ENCODE data around the gene ZCCHC7. TPM values are rescaled to one million over a fixed set of nuclear protein-coding genes. Genes with fewer than 3 reads are reported as not detected.
"Not testable (repeated sequence)": the region's sequence is repeated elsewhere in the genome, so short reads cannot be mapped to it uniquely, and the experiment has no call there.

The ZCCHC7 gene
- total and polyA plus RNA-seq, 5 experiments from 2014 or later, result 27.2 to 56.0 (median 40.2) TPM

DNA sequence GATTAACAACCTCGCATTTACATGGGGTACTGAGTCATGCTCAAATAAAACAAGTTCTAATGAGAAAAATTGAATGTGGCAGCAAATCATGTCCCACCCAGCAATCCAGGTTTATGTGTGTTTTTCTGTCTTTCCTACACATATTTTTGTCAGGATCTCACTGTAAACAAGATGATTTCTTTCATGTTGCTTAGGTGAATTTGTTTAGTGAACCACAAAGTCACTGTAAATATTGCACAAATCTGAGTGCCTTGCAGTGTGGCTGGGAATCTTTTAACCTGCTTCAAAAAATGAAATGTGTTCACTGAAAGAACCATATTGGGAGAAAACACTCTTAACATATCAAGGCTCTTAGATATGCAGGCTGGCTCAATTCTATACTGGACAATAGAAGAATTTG, 23.1 kb upstream of the ZCCHC7 start:
- Mint-ChIP-seq H3K4me1 (peaks cover 0 to 16% (median 4%) of the 10 kb centered on the region in 4 donors), H3K36me3 (no peaks in the 10 kb centered on the region), H3K9me3 (no peaks in the 10 kb centered on the region), H3K27me3 (peaks cover 0 to under 1% (median 0%) of the 10 kb centered on the region in 5 donors), H3K27ac (no peak overlapping the region), H3K4me3 (no peak overlapping the region)
- POLR2A ChIA-PET, result interaction anchor here (0.6 kb wide), 1 partner anchor 8 kb away, joined by 3 read pairs; no protein-coding TSS in a partner anchor
- DNase-seq (no peak), ATAC-seq (no peak)

DNA sequence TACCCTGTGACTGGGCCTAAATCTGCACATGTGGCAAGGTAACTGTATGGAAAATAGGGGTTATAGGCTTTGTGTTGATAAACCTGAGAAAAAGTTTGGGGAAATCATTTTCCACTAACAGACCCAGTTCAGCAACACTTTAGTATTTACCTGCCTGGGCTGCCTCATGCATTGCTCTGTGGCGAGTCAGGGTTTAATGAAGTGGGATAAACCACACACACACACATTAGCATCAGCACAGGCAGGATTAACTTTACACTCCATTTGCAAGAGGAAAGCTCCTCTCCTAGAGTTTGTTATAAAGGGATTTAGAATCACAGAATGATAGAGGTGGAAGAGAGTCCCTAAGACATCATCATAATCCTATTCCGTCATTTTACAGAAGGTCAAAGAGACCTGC, 20.0 kb upstream of the ZCCHC7 start:
- Mint-ChIP-seq H3K27me3 (peaks cover 2 to 21% (median 4%) of the 10 kb centered on the region in 5 donors), H3K9me3 (no peaks in the 10 kb centered on the region), H3K4me1 (peaks cover 0 to 16% (median 3%) of the 10 kb centered on the region in 4 donors), H3K36me3 (no peaks in the 10 kb centered on the region), H3K4me3 (no peak overlapping the region), H3K27ac (peak overlapping the region in 1 of 10 donors; percentile 12)
- no peak for ATAC-seq
- no peak for DNase-seq
- POLR2A ChIA-PET, result no interaction called here

DNA sequence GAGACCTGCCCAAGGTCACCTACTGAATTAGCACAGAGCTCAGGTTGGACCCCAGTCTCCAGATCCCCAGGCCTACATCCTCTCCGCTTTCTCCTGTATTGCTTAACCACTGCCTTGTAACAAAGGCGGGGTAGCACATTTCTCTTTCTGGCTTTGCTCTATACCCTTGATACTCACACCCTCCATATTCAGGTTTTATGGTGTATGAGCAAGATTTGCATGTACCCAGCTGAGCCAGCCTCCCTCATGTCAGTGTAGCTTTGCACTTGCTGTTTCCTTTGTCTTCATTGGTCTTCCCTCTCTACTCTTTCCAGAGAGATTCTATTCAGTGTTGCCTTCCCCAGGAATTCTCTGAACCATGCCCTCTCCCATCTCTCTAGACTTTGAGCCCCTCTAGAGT, 19.6 kb upstream of the ZCCHC7 start:
- ATAC-seq, result no peak
- POLR2A ChIA-PET, result no interaction called here
- peaks cover 0 to 16% (median 3%) of the 10 kb centered on the region in 4 donors for H3K4me1 Mint-ChIP-seq
- no peak overlapping the region for H3K4me3 Mint-ChIP-seq
- H3K27ac Mint-ChIP-seq, result peak overlapping the region in 2 of 10 donors; percentile 2 to 12
- DNase-seq, result no peak
- H3K9me3 Mint-ChIP-seq, result no peaks in the 10 kb centered on the region
- no peaks in the 10 kb centered on the region for H3K36me3 Mint-ChIP-seq
- peaks cover 2 to 21% (median 4%) of the 10 kb centered on the region in 5 donors for H3K27me3 Mint-ChIP-seq

DNA sequence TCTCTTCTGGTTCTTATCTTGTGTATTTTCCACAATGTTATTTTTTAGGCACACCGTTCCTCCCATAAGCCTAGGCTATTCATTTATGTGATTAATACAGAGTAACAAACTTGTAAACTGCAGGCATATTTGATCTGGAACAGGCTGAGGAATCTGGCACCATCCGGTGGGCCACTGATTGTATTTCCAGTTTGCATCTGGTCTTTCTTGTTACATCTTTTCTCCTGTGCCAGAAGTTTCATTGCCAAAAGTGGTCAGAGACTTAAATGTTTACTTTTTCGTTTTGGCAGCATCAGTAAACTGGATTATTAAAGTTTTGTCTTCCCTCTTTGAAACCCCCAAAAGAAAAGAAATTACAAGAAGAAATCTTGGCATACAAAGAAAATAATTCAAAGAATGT, 17.9 kb upstream of the ZCCHC7 start:
- no peak for DNase-seq
- Mint-ChIP-seq H3K27me3 (peaks cover 2 to 21% (median 4%) of the 10 kb centered on the region in 5 donors), H3K27ac (peak overlapping the region in 1 of 10 donors; percentile 63), H3K4me3 (no peak overlapping the region), H3K4me1 (peaks cover 9 to 26% (median 12%) of the 10 kb centered on the region in 4 donors), H3K9me3 (peaks cover 0 to 1% (median 0%) of the 10 kb centered on the region in 9 donors), H3K36me3 (peaks cover 0 to 2% (median 0%) of the 10 kb centered on the region in 3 donors)
- no peak for ATAC-seq
- POLR2A ChIA-PET, result no interaction called here

DNA sequence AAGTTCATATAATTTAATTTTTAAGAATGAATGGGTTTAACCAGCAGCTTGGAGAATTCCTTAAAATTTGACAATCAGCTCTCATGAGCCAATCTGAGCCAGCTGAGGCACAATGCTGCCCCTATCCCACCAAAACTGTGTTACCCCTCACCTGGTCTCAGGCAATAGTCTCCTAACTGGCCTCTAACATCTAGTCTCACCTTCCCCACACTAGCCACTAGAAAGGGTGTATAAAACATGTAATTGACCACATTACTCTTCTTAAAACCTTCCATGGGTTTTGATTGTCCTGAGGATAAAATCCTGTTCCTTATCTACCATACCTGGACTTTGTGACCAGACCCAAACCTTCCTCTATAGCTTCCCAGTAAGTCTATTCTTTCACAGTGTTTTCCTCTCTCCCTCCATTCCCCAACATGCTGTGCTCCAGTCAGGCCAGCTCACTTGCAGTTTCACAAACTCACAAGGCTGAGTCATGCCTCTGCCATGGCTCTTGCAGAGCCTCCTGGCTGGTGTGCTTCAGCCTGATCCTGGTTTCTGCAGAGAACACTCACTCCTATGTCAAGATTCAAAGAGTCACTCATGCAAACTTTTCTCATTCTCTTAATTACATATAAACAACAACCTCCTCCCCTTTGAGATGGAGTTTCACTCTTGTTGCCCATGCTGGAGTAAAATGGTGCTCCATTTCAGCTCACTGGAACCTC, 16.0 kb upstream of the ZCCHC7 start:
- Mint-ChIP-seq H3K9me3 (peaks cover 0 to 6% (median 4%) of the 10 kb centered on the region in 9 donors), H3K4me1 (peaks cover 12 to 33% (median 19%) of the 10 kb centered on the region in 4 donors), H3K36me3 (peaks cover 0 to 8% (median 0%) of the 10 kb centered on the region in 3 donors), H3K4me3 (no peak overlapping the region), H3K27me3 (peaks cover 2 to 21% (median 4%) of the 10 kb centered on the region in 5 donors), H3K27ac (no peak overlapping the region)
- DNase-seq, result no peak
- POLR2A ChIA-PET, result interaction anchor here (0.6 kb wide), 2 partner anchors 57 to 95 kb away, joined by 3 read pairs; no protein-coding TSS in a partner anchor
- no peak for ATAC-seq

DNA sequence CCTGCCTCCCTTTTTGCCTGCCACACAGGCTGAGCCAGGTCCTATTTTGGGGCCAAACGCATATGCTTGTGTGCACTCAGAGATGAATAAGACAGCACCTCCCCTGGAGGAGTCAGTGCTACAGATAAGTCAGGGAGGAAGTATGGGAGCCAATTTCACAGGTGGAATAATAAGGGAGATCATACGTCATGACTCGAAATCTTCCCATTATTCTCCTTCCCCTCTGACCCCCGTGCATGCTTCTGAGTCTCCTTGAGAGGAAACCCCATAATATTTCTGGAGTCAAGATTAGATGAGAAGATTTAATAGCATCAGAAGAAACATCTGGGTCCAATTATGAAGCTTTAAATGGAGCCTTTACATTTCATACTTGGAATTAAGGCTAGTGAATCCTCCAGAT, 15.1 kb upstream of the ZCCHC7 start:
- peaks cover 0 to 6% (median 4%) of the 10 kb centered on the region in 9 donors for H3K9me3 Mint-ChIP-seq
- no peak overlapping the region for H3K4me3 Mint-ChIP-seq
- POLR2A ChIA-PET, result interaction anchor here (0.8 kb wide), 1 partner anchor 8 kb away, joined by 3 read pairs; no protein-coding TSS in a partner anchor
- DNase-seq (no peak), ATAC-seq (no peak)
- peaks cover 0 to 8% (median 0%) of the 10 kb centered on the region in 3 donors for H3K36me3 Mint-ChIP-seq
- peaks cover 2 to 21% (median 4%) of the 10 kb centered on the region in 5 donors for H3K27me3 Mint-ChIP-seq
- H3K27ac Mint-ChIP-seq, result no peak overlapping the region
- H3K4me1 Mint-ChIP-seq, result peaks cover 10 to 29% (median 19%) of the 10 kb centered on the region in 4 donors

DNA sequence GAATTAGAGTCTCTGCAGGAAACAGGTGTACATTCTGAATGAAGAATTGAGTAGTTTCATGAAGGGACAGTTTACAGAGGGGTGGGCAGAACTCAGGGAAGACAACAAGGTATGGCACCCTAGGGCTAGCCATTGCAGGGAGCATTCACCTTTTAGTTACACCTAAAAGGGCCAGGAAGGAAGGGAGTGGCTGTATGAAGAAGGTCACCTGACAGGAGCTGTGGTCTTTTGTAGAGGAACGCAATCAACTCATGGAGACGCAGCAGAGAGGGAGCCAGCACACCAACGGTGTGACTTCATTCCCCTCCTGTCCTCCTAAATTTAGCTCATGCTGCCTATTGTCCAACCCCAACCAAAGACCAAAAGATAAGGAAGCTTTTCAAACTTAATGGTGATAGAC, 12.7 kb upstream of the ZCCHC7 start:
- DNase-seq, result no peak
- peak; percentile 44 to 65 for ATAC-seq
- Mint-ChIP-seq H3K9me3 (peaks cover 0 to 6% (median 4%) of the 10 kb centered on the region in 9 donors), H3K4me1 (peaks cover 11 to 25% (median 19%) of the 10 kb centered on the region in 4 donors), H3K36me3 (peaks cover 0 to 8% (median 0%) of the 10 kb centered on the region in 3 donors), H3K27ac (peak overlapping the region; percentile 44 to 86 (median 66)), H3K4me3 (peak overlapping the region; percentile 17 to 85 (median 70)), H3K27me3 (peaks cover 2 to 16% (median 4%) of the 10 kb centered on the region in 5 donors)
- POLR2A ChIA-PET, result no interaction called here

DNA sequence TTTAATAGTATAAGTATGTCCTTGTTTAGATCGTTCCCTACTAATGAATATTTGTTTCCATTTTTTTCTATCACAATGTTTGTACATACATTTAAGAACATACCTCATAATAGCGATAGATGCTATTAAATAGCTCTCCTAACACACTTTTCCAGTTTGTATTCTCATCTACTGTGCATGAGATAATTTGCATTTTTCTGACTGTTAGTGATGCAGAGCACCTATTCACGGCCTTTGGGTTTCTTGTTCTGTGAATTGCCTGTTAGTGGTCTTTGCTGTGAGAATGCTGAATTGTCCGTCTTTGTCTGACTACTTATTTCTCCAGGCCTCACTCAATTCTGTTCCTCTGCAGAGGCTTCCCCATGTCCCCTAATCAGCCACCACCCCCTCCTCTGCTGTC, 5.9 kb upstream of the ZCCHC7 start:
- H3K9me3 Mint-ChIP-seq, DNase-seq, H3K4me3 Mint-ChIP-seq, H3K27me3 Mint-ChIP-seq, H3K27ac Mint-ChIP-seq, H3K4me1 Mint-ChIP-seq, POLR2A ChIA-PET, H3K36me3 Mint-ChIP-seq, ATAC-seq: not testable (repeated sequence)

DNA sequence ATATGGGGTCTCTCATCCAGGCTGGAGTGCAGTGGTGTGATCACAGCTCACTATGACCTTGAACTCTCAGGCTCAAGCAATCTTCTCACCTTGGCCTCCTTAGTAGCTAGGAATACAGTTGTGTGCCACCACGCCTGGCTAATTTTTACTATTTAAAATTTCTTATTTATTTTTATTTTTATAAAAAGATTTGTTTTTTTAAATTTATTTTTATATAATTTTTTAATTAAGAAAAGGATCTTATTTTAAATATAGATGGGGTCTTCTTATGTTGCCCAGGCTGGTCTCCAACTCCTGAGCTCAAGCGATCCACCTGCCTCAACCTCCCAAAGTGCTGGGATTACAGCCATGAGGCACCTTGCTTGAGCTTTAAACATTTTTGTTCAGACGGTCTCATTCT, 2.4 kb upstream of the ZCCHC7 start:
- Mint-ChIP-seq H3K9me3 (peaks cover 0 to 6% (median 0%) of the 10 kb centered on the region in 9 donors), H3K27me3 (peaks cover 0 to 2% (median 0%) of the 10 kb centered on the region in 5 donors), H3K27ac (no peak overlapping the region), H3K4me3 (no peak overlapping the region), H3K36me3 (peaks cover 0 to 3% (median 0%) of the 10 kb centered on the region in 3 donors), H3K4me1 (peaks cover 12 to 34% (median 25%) of the 10 kb centered on the region in 4 donors)
- ATAC-seq (no peak), DNase-seq (no peak)
- POLR2A ChIA-PET, result no interaction called here

DNA sequence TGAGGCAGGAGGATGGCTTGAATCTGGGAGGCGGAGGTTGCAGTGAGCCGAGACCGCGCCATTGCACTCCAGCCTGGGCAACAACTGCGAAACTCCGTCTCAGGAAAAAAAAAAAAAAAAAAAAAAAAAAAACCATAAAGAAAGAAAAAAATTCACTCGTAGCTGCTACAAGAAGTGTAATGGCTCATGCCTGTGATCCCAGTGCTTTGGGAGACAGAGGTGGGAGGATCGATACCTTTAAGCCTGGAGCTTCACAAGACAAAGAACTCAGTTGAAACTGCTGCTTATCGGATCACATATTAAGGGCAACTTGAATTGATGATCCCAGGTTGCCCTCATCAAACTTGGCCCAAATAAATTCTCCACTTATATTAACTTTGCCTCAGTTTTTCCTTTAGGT, 1.0 kb upstream of the ZCCHC7 start:
- H3K9me3 Mint-ChIP-seq, result peaks cover 0 to 6% (median 0%) of the 10 kb centered on the region in 9 donors
- H3K4me1 Mint-ChIP-seq, result peaks cover 18 to 47% (median 35%) of the 10 kb centered on the region in 4 donors
- DNase-seq (no peak), ATAC-seq (no peak)
- peaks cover 0 to 2% (median 0%) of the 10 kb centered on the region in 5 donors for H3K27me3 Mint-ChIP-seq
- POLR2A ChIA-PET, result interaction anchor here (0.7 to 2.5 kb wide), 5 partner anchors 10 to 85 kb away, joined by 3 to 37 read pairs (median 9); no protein-coding TSS in a partner anchor
- peak overlapping the region in 9 of 10 donors; percentile 86 to 99 (median 97) for H3K4me3 Mint-ChIP-seq
- peak overlapping the region in 9 of 10 donors; percentile 91 to 99 (median 98) for H3K27ac Mint-ChIP-seq
- H3K36me3 Mint-ChIP-seq, result peaks cover 0 to 3% (median 0%) of the 10 kb centered on the region in 3 donors

DNA sequence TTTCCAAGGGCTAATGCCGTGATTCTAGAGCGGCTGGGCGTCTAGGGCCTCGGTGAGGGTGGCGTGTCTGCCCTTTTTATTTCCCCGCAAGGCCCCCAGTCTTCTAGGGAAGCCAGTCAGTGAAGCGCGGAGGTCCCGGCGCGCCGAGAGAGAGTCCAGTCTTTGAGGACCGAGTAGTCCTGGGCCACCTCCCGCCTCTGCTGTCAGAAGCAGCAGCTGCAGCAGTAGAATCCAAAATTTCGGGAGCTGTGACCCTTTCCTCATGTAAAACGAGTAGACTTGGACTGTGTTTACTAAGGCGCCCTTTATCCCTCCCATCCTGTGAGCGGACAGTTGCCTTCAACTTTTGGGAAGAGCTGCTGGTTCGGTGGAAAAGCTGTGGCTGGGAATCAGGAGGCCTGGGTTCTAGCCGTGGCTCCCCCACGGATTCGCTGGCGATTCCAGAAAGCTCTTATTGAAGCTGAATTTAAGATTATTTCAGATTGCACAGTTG, 515 bp downstream of the ZCCHC7 start:
- H3K36me3 Mint-ChIP-seq, H3K9me3 Mint-ChIP-seq, H3K27me3 Mint-ChIP-seq, DNase-seq: not testable (repeated sequence)
- peaks cover 20 to 43% (median 35%) of the 10 kb centered on the region in 4 donors for H3K4me1 Mint-ChIP-seq
- POLR2A ChIA-PET, result interaction anchor here (1.0 to 2.5 kb wide), 14 partner anchors 11 to 633 kb away, joined by 3 to 37 read pairs (median 4); no protein-coding TSS in a partner anchor
- peak overlapping the region; percentile 86 to 99 (median 96) for H3K4me3 Mint-ChIP-seq
- H3K27ac Mint-ChIP-seq, result peak overlapping the region; percentile 91 to 99 (median 98)
- ATAC-seq, result peak; percentile 13 to 29

DNA sequence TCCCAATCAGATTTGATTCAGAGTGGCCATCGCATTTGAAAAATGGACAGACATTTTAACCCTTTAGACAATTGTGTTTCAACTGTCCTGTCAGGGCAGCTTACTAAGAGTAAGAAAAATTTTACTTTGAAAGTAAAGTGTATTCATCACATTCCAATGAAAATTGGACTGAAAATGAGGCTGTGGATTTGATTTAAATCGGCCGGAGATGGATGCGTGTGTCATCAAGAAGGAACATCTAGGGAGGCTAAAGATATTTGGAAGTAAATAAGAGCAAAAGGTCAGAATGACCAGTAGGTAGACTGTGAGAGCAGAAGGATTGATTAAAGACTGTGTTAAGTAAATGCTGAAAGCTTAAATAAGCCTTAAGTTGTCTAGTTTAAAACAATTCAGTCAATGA, 1.5 kb downstream of the ZCCHC7 start:
- H3K4me1 Mint-ChIP-seq, result peaks cover 20 to 43% (median 35%) of the 10 kb centered on the region in 4 donors
- no peak for DNase-seq
- H3K4me3 Mint-ChIP-seq, result peak overlapping the region; percentile 86 to 99 (median 96)
- H3K36me3 Mint-ChIP-seq, result peaks cover 0 to 3% (median 3%) of the 10 kb centered on the region in 3 donors
- peak overlapping the region in 8 of 10 donors; percentile 65 to 99 (median 96) for H3K27ac Mint-ChIP-seq
- H3K9me3 Mint-ChIP-seq, result peaks cover 0 to 6% (median 0%) of the 10 kb centered on the region in 9 donors
- peaks cover 0 to 2% (median 0%) of the 10 kb centered on the region in 5 donors for H3K27me3 Mint-ChIP-seq
- ATAC-seq, result no peak
- POLR2A ChIA-PET, result interaction anchor here (1.3 to 2.1 kb wide), 4 partner anchors 10 to 85 kb away, joined by 3 to 19 read pairs (median 4); no protein-coding TSS in a partner anchor
